NCI-H2171 treated with DMSO at 0.1 percent for 48 hours (cell line): ENCODE data around the gene BZW1.

Experiments used
- DNase-seq: peaks from one replicate; lab custom pipeline; 2025; lab: John Stamatoyannopoulos, UW

Gene BZW1

DNA sequence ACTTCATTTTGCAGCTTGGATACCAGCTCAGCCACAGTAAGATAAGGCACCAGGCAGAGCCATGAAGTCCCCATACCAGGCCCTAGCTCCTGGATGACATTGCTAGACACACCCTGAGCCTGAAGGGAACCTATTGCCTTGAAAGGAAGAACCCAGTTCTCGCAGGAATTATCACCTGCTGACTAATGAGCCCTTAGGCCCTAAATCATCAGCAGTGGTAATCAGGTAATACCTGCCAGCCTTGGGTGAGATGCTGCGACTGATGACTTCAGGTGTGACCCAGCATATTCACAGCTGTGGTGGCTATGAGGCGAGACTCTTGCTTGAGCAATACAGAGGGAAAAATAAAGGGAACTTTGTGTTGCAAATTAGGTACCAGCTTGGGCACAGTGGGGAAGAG, 27.8 kb downstream of the BZW1 start:
- no peak for DNase-seq

DNA sequence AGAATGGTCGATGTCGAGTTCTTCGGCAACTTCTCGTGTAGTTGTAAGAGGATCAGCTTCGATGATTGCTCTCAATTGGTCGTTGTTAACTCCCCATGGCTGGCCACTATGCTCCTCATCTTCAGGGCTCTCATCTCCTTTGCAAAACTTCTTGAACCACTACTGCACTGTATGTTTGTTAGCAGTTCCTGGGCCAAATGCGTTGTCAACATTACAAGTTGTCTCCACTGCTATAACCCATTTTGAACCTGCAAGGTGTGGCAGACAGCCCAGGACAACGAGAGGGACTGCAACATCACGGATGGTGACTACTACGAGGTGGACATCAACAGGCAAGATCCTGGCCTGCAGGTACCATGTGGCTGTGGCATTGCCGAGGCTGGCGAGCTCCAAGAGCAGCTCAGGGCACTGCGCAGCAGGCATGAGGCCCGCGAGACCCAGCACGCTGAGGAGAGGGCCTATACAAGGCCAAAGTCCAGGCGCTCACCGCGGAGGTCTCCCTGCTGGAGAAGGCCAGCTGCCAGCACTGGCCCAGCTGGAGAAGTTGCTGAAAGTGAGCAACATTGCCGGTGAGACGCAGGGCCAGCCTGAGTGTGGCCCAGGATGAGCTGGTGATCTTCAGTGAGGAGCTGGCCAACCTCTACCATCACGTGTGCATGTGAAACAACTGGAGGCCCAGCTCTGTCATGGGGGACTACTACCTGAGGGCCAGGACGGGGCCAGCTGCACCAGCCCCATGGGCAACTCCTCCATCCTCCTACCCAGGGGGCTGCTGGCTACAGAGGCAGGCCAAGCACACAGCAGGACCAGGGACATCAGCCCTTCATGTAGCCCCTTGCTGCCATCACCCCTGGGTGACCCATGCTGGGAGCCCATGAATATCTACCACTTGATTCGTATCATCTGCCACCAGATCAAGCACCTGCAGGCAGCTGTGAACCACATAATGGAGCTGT, 32.6 kb downstream of the BZW1 start:
- DNase-seq = no peak

DNA sequence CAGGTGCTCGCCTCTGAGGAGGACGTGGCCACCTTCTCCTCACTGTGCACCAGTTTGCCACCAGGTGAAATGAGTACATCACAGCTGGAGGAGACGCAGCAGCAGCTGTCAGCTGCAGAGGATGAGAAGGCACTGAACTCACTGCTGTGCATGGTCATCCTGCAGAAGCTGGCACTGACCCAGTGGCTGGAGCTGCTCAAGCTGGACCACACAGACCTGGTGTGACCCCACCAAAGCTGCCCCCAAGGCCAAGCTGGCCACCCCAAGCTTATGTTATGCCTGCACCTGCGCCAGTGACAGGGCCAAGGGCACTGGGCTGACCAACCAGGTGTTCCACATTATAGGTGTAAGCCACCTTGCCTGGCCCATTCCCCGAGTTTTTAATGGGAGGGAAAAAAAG, 33.5 kb downstream of the BZW1 start:
- DNase-seq = no peak

DNA sequence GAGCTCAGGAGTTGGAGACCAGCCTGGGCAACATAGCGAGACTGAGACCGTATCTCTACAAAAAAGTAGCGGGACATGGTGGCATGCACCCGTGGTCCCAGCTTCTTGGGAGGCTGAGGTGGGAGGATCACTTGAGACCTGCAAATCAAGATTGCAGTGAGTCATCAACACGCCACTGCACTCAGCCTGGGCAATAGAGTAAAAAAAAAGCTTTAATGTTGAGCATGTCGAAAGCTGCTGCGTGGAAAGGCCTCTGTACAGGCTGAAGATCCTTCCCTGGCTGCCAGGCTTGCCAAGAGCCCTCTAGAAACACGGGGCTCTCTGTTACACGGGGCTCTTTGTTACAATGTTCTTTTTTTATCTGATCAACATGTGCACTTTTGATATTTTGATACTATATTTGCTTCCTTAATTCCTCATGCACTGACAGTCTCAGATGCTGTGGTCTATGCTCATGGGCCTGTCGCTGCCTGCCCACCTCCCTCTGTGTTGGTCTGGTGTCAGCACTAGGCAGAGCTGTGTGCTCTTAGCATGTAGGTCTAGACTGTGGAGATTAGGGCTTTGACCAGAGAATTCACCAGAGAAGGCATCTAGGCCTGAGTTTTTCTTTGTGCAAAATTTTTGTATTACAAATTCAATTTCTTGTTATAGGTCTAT, 34.1 kb downstream of the BZW1 start:
- no peak for DNase-seq

DNA sequence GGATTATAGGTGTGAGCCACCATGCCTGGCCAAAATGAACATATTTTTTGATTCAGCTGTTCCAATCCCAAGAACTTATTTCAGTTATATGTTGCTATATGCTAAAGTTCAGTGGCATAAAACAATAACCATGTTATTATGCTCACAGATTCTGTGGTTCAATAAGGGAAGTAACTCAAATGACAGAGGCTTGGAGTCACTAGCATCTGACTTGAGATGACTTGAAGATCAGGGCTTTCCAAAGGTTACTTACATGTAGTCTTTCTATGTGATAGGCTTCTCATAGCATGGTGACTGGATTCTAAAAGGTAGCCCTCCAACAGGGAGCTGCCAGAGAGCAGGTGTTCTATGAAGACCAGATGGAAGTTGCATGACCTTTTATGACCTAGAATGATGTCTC, 35.6 kb downstream of the BZW1 start:
- DNase-seq = no peak

DNA sequence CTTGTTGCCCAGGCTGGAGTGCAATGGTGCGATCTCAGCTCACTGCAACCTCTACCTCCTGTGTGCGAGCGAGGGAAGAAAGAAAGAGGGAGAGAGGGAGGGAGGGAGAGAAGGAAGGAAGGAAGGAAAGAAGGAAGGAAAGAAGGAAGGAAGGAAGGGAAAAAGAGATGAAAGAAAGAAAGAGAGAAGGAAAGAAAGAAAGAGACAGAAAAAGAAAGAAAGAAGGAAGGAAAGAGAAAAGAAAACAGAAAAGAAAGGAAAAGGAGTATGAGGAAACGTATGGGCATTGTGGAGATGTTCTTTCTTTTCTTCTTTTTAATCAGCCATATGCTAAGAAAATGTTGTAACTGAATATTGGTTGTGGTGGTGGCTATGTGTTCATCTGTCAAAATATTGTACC, 36.2 kb downstream of the BZW1 start:
- DNase-seq = no peak

DNA sequence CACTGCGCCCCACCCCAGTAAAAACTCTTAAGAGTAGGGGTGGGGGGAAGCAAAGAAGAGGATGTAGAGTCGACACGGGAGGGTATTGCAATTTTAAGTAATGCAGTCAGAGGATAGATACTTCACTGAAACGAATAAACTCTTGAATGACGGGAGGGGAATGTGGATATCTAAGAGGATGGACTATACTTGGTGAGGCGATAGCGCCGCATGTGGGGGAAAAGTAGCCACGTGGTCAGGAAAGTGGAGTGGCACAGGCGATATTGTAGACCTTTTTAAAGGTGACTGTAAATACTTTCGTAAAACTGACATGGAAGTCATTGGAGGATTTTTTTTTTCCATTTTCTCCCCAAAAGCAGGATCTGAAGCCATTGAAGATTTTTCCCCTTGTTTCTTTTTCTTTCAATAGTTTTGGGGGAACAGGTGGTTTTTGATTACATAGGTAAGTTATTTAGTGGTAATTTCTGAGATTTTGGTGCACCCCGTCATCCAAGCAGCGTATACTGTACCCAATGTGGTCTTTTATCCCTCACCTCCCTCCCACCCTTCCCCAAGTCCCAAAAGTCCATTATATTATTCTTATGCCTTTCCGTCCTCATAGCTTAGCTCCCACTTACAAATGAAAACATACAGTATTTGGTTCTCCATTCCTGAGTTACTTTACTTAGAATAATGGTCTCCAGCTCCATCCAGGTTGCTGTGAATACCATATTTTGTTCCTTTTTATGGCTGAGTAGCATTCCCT, 39.0 kb downstream of the BZW1 start:
- DNase-seq = no peak

DNA sequence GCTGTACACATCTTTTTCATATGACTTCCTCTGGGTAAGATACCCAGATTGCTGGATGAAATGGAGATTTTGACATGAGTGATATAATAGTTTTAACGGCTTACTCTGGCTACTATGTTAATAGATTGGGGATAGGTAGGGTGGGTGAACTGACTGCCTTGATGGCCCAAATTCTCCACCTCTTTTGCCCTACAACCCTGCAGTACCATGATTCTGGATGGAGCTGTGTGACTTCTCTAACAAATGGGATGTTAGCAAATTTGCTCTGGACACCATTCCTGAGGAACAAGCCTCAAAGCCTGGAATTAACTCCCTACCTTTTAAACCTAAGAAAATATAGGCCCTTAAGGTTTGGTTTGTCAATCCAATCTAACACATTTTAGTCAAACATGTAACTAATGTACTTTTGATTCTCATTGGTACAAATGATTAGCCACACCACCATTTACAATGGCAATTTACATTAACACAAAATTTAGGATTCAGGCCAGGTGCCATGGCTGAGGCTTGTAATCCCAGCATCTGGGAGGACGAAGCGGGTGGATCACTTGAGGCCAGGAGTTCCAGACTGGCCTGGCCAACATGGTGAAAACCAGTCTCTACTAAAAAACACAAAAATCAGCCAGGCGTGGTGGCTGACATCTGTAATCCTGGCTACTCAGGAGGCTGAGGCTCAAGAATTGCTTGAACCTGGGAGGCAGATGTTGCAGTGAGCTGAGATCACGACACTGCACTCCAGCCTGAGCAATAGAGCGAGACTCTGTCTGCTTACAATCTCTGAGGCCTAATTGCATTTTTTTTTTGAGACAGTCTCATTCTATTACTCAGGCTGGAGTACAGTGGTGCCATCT, 39.9 kb downstream of the BZW1 start:
- DNase-seq = no peak

DNA sequence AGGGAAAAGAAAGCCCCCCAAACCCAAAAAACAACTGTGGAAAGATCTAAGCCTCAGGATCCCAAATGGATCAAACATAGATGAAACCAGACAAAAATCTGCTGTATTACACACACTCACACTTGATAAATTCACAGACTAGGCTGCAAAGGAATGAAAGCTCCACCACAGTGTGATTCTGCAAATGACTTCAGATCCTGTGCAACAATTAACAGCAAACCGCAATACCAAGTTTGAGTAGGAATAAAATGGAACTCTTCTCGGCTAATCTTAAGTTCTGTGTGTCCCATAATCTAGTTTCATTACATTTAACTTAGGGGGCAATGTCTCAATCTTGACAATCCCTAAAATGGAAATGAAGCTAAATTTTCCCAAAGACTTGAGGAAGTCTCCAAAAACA, 40.9 kb downstream of the BZW1 start:
- no peak for DNase-seq

DNA sequence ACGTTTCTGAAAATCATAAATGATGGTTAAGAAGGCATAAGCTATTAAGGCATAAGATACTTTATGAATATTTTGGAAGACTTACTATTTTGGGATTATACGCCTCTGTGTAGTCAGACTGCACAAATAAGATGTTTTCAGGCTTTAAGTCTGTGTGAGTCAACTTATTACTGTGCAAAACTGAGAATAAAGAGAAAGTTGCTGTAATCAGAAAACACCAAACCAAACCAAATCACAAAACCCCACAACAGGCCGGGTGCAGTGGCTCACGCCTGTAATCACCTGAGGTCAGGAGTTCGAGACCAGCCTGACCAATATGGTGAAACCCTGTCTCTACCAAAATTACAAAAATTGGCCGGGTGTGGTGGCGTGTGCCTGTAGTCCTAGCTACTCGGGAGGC, 45.1 kb downstream of the BZW1 start:
- no peak for DNase-seq

DNA sequence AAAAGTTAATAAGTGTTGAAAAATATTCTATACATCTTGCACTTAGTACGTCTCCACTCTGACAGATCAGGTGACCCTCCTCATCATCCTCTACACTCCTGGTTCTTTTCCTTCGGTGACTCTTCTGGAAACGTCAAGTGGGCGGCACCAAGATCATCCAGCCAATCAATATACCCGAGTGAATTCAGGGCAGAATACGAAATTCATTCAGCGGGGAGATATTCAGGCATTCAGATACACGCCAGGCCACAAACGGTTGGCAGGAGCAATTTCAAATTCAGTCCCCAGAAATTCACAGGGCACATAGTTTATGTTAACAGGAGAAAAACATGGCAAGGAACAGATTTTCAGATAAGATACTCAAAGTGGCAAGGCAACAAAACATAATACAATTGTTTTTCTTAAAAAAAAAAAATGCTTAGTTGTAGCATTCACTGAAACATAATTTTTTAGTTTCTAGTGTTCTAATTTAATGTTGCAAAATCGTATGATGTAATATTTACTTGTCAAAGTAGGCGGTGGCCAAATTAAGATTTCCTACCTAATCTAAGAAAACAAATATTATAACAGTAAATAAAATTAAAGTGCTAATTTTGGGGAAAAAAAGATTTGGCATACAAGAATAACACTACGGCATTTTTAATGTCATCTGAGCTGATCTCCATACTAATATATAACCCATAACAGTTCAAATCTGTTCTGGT, 48.5 kb downstream of the BZW1 start:
- DNase-seq = no peak

DNA sequence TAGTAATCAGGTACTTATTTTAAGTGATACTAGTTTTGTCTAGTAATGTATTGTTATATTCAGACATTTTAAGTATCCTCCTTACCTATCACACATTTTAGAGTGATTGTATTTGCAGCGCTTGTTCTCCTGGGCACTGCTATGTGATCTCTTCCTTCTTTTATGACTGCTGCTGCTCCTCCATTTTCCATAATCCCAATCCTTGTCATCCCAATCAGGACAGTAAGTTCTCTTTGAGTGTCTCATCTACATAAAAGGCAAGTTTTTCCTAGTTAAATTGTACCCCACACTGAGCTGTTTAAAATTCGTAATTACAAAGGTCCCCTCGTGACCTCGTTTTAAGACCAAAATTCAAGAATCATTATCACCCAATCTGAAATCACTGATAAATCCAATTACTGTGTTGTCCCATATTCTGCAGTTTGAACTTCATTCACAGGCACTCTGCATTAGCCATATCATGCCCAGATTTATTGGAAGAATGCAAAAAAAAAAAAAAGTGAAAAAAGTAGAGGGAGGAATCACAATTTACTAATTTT, 50.0 kb downstream of the BZW1 start:
- DNase-seq = no peak

DNA sequence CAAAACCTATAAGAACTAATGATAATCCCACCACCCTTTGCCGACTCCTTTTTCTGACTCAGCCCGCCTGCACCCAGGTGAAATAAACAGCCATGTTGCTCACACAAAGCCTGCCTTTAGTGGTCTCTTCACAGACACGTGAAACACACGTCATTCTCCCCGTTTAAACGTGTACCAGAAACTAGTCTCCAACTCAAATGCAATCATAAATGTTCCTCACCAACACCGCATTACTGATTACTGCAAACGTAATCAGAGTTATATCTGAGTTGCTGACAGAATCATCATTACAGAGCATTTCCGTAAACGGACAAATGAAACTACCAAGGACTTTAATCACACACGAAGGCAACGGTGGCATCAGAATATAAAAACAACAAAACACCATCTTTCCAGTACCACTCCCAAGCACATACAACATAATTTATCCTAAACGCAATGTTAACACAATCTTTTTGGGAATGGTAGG, 50.9 kb downstream of the BZW1 start:
- peak; percentile 11 for DNase-seq

DNA sequence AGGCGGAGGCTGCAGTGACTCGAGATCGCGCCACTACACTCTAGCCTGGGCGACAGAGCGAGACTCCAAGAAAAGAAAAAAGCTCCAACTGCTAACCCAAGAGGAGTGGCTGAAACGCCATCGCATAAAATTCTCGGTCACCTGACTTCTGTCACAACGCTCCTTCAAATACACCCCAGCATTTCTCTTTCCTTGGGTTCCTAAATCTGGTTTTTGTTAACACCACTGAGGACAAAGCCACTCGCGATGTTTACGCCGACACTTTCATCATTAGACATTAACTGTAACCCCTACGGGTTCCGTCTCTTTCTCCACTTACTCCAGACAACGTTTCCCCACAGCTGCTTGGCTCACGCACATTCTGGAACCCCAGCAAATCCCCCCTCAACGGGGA, 52.1 kb downstream of the BZW1 start:
- peak; percentile 54 for DNase-seq

DNA sequence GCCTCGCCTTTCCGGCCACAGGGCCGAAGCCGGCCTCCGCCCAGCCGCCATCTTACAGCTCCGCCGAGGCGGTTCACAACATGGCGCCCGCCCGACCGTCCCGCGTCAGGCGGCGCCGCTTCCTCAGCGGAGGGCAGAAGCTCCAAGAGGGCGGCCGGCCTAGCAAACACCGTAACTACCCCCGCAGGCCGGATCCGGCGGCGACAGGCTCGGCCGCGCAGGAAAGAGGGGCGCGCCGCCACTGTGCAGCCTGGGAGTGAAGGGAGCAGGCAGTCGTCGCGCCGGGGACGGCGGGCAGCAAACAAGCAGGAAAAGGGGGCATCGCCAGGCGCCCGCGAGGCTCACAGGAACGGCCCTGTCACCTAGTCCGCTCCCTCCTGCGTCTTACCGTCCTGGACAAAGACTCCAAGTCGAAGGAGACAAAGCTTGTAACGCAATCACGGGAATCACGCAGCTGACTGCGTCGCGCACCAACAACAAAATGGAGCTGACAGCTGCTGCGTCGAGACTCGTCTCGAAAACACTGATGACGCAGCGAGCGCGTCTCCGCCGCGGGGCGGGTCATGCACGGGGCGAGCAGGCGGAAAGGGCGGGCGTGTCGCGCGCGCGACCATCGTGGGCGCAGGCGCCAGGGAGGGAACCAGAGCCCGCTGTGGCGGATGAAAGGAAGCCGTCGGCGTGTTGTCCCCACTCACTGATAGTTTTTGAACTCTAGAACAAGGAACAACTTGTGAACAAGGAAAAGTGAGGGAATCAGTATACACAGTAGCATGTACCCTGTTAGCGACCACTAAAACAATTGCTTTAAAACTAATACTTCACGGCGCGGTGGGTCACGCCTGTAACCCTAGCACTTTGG, 52.7 kb downstream of the BZW1 start, which contains the start of gene CLK1:
Gene CLK1 (minus strand): TSS at position 483 of the 859 bp plus-strand sequence. CDS start 2,796 bp downstream, outside the sequence.
- DNase-seq = peak; percentile 87

DNA sequence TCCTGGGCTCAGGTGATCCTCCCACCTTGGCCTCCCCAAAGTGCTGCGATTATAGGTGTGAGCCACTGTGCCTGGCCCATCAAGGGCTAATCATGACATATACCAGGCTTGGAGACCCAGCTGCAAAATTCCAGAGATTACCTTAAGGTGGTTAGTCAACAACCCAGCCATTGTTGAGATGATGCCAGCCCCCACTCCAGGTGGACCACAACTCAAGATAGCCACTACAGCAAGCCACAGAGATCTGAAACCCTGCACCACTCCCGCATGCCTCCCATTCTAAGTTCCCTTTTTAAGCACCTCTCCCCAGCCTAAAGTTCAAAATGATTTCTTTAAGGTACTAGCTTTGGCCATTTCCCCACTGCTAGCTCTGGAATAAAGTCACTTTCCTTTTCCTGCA, 57.3 kb downstream of the BZW1 start:
- DNase-seq = no peak

DNA sequence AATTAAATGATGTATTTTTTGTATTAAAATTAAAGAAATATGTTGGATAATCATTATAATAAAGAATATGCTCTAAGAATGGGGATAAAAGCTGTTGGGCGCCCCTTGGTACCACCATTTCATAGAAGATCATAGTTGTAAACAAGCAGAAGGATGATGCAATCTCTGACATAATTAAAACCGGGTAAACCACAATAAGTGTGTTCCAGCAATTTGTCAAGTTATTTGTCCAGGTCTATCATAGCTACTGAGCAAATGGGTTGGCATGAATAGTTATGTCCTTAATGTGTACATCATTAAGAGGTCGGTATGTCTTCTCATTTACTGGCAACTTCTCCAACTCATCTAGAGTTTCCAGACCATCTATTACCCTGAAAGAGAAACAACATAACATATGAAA, 59.4 kb downstream of the BZW1 start:
- DNase-seq = no peak

DNA sequence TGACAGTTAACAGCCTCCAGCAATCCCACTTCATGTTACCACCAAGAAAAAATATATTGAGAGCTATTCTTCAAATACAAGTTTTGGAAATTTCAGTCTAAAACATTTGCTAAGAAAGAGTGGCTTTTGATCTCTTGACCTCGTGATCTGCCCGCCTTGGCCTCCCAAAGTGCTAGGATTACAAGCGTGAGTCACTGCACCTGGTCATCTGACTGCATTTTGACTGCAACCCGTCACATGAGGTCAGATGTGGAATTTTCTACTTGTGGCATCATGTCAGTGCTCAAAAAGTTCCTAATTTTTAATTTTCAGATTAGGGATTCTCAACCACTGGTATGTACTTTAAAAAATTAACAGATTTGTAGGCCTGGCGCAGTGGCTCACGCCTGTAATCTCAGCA, 61.9 kb downstream of the BZW1 start:
- no peak for DNase-seq
